Endothelial cell (in vitro differentiated cells): ENCODE results near the gene ELFN2. TPM values are rescaled to one million over a fixed set of nuclear protein-coding genes. Genes with fewer than 3 reads are reported as not detected.

Experiments
- DNase-seq: peaks from one replicate; pipeline ENCODE4 v3.0.0; 2021; ENCODE audit warnings: low spot score
- H3K27ac Mint-ChIP-seq: one replicate; pipeline ENCODE4 v1.8.0; 2021; ENCODE audit warnings: mixed read lengths, inconsistent platforms; ENCODE audit not compliant: unreplicated experiment
- H3K27me3 Mint-ChIP-seq: one replicate; pipeline ENCODE4 v1.8.0; 2021; ENCODE audit warnings: mild to moderate bottlenecking, moderate library complexity, mixed read lengths, inconsistent platforms; ENCODE audit not compliant: unreplicated experiment
- H3K36me3 Mint-ChIP-seq: one replicate; pipeline ENCODE4 v1.8.0; 2021; ENCODE audit warnings: mild to moderate bottlenecking, low read depth, mixed read lengths, inconsistent platforms; ENCODE audit not compliant: unreplicated experiment
- H3K4me1 Mint-ChIP-seq: one replicate; pipeline ENCODE4 v1.8.0; 2021; ENCODE audit warnings: mild to moderate bottlenecking, mixed read lengths, inconsistent platforms; ENCODE audit not compliant: unreplicated experiment
- H3K4me3 Mint-ChIP-seq: one replicate; pipeline ENCODE4 v1.8.0; 2021; ENCODE audit warnings: mild to moderate bottlenecking, mixed read lengths, inconsistent platforms; ENCODE audit not compliant: unreplicated experiment
- H3K9me3 Mint-ChIP-seq: one replicate; pipeline ENCODE4 v1.8.0; 2021; ENCODE audit warnings: mixed read lengths, inconsistent platforms; ENCODE audit not compliant: unreplicated experiment
- total RNA-seq: library from RNA; stranded (reverse); fragmentation: NEBNext Ultra II Directional; extraction: Animal tissue kit (Norgen Biotek cat#: 25700); gene quantifications from one replicate; pipeline ENCODE4 v1.2.1, GENCODE V29; 2021; ENCODE audit not compliant: unreplicated experiment
- TF ChIP-seq, protein P1 (sequence below): fragments of 200-600 bp; sonication (generic); IDR thresholded peaks from one replicate; pipeline ENCODE4 v1.5.0; 2021; ENCODE audit warnings: antibody characterized with exemption; ENCODE audit not compliant: unreplicated experiment

Gene ELFN2
- total RNA-seq, 1 donor from 2014 or later: 1.2 TPM

DNA sequence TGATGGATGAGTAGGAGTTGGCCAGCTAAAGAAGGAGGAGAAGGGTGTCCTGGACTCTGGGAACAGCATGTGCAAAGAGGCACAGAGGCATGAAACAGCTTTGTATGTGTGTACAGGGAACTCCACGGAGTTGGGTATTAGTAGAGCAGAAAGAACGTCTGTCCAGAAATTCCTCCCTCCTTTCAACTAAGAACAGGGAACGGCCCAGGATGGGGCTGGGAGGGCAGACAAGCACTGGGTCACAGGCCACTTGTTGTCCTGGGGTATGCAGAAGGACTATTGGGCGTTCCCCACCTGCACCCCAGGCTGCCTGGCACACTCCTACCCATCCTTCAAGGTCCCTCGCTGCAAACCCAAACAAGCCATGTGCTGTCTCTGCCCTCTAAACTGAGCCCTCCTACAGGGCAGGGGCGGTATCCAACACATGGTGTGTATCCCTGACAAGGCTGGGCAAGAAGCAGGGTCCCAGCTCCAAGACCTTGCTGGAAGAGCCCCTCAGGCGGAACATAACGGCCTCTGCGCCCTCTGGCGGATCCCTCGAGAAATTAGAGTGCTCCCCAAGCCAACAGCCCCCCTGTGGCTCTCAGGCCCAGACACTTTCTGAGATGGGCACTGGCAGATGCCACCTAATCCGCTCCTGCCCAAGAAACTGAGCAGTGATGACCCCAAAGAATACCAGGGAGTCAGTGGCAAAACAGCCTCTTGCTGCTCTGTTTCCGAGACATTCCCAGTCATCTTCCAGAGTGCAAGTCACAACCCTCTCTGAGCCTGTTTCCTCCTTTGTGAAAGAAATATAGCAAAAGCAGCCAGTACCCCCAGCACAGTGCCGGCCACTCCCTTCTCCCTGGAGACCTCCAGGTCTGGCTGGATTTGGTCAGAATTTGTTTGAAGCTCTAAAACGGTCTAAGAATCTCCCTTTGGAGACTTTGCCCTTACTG is 1.6 kb upstream of the ELFN2 start:
- peak; percentile 77 for DNase-seq
- Mint-ChIP-seq H3K27ac (no peak overlapping the region), H3K4me3 (peak overlapping the region; percentile 15), H3K36me3 (peaks cover 3% of the 10 kb centered on the region), H3K9me3 (no peaks in the 10 kb centered on the region), H3K4me1 (peaks cover 3% of the 10 kb centered on the region), H3K27me3 (peaks cover 26% of the 10 kb centered on the region)
- TF ChIP-seq, protein P1, sequence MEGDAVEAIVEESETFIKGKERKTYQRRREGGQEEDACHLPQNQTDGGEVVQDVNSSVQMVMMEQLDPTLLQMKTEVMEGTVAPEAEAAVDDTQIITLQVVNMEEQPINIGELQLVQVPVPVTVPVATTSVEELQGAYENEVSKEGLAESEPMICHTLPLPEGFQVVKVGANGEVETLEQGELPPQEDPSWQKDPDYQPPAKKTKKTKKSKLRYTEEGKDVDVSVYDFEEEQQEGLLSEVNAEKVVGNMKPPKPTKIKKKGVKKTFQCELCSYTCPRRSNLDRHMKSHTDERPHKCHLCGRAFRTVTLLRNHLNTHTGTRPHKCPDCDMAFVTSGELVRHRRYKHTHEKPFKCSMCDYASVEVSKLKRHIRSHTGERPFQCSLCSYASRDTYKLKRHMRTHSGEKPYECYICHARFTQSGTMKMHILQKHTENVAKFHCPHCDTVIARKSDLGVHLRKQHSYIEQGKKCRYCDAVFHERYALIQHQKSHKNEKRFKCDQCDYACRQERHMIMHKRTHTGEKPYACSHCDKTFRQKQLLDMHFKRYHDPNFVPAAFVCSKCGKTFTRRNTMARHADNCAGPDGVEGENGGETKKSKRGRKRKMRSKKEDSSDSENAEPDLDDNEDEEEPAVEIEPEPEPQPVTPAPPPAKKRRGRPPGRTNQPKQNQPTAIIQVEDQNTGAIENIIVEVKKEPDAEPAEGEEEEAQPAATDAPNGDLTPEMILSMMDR: peak; percentile 67

DNA sequence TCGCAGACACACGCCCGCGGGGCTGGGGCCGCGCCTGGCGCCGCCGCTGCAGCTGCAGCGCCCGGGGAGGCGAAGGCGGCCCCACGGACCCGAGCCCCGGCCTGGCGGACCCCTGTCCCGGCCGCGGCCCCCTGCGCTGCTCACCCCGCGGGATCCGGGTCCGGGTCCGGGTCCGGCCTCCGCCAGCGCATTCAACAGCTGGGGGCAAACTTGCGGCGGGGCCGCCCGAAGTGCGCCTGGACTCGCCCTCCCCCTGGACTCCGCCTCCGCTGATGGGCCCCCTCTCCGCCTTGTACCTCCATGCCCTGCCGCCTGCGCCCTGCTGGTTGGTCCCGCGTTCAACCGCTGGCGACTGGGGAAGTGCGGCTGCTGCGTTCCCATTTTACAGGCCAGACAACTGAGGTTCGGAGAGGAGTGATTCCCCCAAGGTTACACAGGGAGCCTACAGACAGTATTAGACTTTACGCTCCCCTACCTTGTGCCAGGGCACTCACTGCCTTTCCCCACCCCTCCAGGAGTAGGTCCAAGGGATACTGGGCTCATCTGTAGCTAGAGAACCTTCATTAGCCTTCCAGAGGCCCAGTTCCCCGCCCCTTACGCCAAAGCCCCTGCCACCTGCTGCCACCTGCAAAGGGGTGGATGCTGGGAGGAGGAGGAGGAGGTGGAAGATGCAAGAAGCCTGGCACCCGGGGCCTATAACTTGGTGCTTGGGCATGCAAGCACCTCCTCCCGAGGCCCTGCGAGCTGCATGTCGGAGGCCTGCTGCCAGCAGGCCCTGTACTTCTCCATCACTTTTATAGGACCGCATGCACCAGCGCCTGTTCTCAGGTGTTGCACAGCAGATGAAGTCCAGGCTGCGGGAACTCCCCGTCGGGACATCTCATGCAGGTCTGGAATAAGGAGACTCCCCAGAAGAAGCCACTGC is 694 bp upstream of the ELFN2 start:
- Mint-ChIP-seq H3K27ac (no peak overlapping the region), H3K27me3 (peaks cover 26% of the 10 kb centered on the region), H3K4me3 (peak overlapping the region; percentile 15), H3K4me1 (peaks cover 3% of the 10 kb centered on the region), H3K36me3 (peaks cover 3% of the 10 kb centered on the region), H3K9me3 (no peaks in the 10 kb centered on the region)
- TF ChIP-seq, protein P1: no peak
- DNase-seq: no peak

DNA sequence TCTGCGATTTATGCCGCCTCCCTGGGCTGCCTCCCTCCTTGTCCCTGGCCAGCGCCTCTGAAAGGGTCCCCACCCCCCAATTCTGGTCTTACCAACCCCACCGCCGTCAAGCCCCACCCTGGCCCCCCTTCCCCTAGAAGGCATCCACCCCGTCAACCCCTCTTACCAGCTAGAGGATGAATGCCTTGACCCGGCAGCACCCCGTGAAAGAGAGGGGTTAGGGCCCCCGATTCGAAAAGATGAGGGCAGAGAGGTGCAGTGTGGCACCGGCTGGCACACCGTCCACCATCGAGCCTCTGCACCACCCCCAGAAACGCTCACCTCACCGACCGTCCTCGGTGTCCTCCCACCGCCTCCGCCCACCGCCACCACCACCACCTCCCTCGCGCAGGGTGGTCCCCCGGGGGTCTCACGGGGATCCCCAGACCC is 559 bp downstream of the ELFN2 start:
- DNase-seq: no peak
- Mint-ChIP-seq H3K4me1 (peaks cover 3% of the 10 kb centered on the region), H3K4me3 (peak overlapping the region; percentile 37), H3K27ac (no peak overlapping the region), H3K9me3 (no peaks in the 10 kb centered on the region), H3K27me3 (peaks cover 26% of the 10 kb centered on the region), H3K36me3 (peaks cover 3% of the 10 kb centered on the region)
- TF ChIP-seq, protein P1: no peak

DNA sequence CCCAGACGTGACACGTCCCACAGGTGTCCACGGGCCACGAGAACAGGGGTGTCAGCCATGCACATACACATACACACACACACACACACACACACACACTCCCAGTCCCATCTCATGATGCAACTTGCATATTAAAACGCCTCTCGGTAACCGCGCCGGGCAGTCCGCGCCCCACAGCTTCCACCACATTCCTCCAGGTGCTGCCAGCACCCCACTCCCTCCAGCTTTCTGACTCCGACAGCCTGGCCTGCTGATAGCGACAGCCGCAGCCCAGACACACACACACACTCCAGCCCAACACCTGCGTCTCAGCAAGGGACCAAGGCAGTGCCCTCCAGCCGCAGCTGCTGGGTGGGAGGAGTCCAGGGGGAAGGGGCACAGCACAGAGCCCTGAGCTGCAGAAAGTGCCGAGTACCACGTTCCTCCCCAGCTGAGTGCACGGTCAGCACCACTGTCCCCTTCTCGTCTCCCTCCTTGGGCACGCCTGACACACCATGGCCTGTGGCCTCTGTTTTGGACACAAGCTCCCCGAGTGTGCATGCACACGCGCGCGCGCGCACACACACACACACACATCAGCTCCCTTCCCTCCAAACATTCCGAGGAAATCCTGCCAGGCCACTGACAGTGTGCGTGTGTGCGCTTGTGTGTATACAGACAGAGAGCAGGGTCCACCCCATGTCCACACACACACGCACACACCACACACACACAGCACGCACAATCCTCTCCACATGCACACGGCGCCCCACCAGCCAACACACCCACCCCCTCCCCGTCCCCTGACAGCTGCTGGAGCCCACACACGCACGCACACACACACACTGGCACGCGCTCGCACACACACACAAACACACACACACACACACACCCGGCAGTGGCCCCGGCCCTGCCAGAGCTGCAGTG is 1.2 kb downstream of the ELFN2 start:
- H3K27me3 Mint-ChIP-seq: peaks cover 28% of the 10 kb centered on the region
- peaks cover 3% of the 10 kb centered on the region for H3K36me3 Mint-ChIP-seq
- no peaks in the 10 kb centered on the region for H3K9me3 Mint-ChIP-seq
- TF ChIP-seq, protein P1: no peak
- H3K4me3 Mint-ChIP-seq: no peak overlapping the region
- H3K4me1 Mint-ChIP-seq: peaks cover 3% of the 10 kb centered on the region
- no peak overlapping the region for H3K27ac Mint-ChIP-seq
- no peak for DNase-seq
